GM21381 (cell line): ENCODE measurements around the gene GNAS.

ENCODE experiments used
- ATAC-seq: cut with Tn5 transposase; IDR thresholded peaks from one replicate; pipeline ENCODE4 v1.9.1; 2021; ENCODE audit warnings: mild to moderate bottlenecking, moderate library complexity; ENCODE audit not compliant: unreplicated experiment

The GNAS gene

DNA sequence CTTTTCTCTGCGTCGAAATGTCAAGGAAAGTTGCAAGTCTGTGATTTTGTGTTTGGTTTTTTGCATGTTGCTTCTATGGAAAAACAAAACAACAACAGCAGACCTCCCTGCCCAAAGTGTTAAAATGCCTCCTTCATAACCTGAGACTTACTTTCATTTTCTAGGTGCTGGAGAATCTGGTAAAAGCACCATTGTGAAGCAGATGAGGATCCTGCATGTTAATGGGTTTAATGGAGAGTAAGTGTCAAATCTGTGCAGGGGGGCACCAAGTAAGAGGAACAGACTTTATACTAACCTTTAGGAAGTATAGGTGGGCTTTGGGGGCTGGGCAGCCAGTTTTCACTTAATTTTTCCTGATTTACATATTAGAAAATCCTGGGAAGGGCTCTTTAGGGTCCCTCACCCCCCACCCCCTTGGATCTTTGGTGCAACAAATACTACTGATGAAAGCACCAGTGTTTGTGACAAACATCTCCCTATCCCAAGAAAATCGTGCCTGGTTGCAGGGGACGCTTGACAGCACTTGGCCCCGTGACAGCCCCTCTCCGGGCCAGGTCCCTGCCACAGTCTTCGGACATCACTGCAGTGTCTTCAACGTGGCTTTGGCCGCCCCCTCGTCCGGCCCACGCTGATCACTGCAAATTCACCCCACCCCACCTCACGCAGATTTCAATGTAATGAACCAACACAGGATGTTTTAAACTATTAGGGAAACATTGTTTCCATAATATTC lies 43.1 kb downstream of the GNAS start:
- no peak for ATAC-seq

DNA sequence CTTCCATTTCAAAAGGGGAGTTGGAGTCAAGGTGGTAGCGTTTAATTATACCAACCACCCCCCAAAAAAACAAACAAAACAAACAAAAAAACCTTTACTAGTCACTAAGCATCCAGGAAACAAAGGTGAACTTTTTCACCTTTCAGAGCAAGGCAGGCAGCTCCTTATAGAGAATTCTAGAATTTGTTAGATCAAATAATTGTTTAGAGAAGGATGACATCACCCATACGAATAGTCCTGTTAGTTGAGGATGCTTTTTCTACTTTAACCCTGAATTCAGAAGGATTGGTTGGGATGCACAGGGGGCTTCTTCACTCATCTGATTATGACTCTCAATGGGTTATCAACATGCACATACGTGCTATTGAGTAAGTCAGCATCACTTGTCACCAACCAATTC lies 44.3 kb downstream of the GNAS start:
- no peak for ATAC-seq

DNA sequence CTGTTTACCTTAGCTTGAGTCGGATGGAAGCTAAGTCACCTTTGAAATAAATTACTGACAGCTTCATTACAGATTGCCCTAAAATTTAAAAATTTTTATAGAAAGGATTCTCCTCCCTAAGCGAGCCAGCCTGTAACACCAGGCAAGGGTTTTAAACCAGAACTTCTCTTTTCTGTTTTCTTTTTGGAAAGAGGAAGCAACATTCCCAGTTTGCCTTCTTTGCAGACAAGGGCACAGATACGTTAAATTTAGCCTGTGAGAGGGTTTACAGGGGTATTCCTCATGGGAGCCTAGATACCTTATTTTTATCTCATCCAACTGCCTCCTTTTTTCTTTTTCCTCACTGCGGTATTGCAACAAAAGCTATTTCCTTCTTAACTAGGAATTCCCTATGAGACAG lies 45.0 kb downstream of the GNAS start:
- no peak for ATAC-seq

DNA sequence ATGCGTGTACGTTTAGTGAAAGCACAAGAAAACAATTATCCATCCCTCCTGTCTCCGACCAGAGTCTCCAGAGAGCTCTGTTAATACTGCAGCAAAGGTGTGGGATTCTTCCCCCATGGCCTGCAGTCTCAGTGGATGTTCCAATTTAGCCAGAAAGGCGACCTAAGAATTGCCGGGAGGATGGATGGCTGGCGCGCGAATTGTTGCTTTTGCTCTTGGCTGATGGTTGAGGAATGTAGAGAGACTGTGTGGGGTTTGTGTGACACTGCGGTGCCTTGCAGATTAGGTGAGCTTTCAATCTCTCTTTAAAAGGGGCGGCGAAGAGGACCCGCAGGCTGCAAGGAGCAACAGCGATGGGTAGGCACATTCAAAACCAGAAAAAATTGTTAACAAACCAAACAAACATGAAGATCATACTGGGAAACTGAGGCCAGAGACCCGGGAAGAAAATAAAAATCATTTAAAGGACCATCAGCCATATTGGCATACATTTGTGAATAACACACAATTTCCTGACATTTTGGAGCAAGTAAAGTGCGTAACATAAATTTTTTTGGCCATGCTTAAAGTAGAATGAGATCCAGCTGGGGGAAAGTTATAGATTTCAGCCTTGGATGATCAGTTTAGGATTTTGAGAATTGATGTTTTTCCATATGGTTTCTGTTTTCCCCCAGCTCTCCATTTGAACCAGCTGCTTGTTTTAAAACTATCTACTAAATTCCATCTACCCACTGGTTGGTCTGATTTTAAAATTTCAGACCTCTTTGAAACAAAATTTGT lies 46.3 kb downstream of the GNAS start:
- no peak for ATAC-seq

DNA sequence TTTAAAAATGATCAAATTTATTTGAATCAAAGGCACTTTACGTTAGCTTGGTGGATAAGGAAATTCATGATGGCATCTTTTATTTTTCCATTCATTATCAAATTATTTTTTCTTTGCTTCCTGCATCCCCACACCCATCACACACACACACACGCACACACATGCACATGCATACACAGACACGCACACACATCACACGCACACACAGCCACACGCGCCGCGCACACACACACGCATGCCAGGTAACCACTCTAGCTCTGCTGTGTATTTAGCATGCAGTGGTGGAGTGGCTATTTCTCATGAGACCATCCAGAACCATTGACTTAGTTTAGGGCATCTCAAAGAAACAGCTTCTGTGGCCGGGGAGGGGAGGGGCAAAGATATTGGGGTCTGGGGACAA lies 47.0 kb downstream of the GNAS start:
- no peak for ATAC-seq

DNA sequence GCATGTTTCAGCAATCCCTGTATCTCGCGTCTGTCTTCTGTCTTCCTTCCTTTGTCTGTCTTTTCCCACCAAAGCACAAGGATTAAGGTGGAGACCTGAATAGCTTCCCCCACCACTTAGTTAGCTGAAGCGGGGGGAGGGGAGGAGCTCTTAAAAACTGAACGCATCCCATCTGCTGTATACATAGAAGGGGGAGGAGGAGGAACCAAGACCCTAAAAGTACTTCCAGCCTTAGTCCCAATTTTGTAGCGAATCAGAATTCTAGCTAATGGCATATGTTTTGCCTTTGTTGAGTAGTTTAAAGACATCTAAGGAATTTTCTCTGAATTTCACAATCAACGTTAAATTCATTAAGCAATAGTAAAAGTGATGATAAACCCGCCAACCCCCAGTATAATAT lies 47.9 kb downstream of the GNAS start:
- no peak for ATAC-seq

DNA sequence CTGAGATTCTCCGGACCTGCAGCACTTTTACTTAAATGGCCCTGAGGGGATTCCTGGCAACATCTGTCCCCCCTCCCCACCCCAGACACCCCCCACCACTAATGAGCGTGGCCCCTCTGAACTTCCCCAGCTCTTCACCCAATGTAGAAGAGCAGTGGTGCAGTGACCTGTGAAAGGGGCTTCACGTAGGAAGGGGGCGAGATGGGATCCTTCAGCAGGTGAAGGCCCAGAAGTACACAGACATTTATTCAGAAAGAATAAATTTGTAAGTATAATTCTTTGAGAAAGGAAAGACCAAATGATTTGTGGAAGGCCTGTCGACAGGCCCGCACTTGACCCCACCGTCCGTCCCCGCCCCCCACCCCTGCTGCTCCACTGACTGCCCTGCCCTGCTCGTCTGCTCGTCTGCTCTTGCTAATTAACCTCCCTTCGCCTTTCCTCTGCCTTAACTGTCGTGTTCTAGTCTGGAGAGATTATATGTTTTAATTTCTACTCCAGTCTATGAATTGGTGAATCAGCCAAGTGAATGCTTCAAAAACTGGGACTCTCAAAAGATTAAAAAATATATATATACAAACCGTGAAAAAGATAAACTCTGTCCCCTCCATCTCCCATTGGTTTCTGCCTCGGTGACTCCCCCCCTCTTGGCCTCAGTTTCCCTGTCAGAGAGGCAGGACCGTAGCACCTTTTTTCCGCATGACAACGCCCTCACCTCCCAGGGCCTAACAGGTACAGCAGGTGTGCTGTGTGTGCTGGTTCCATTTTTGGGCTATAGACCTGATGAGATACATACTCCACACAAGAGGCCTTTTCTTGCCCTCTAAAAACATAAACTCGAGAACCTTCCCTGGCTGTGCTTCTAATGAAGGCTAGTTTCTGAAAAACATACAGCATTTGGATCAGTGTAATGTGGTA lies 49.2 kb downstream of the GNAS start:
- ATAC-seq: no peak

DNA sequence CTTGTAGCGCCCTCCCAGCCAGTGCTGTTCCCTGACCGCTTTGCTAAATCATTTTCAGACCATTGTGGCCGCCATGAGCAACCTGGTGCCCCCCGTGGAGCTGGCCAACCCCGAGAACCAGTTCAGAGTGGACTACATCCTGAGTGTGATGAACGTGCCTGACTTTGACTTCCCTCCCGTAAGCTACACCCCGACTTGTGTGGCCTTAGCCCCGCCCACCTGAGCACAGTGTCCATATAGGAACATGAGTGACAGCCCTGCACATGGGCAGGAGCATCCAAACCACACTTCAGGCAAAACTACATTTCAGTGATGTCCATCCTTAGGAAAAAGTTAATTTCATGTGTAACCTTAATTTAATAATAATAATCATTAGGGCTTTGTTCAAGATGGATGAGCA lies 51.1 kb downstream of the GNAS start:
- no peak for ATAC-seq

DNA sequence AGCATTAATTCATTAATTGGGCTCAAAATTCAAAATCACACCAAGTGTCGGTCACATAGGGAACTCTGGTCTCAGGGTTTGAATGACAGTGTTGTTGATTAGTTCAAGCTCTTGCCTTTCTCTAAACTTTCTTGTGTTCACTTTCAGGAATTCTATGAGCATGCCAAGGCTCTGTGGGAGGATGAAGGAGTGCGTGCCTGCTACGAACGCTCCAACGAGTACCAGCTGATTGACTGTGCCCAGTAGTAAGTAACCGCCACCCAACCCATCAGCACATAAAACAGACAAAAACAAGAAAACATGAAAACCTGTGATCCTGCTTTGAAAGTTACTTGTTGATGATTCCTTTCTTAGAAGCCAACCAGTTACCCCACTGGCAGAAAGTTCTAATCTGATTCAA lies 52.7 kb downstream of the GNAS start:
- no peak for ATAC-seq

DNA sequence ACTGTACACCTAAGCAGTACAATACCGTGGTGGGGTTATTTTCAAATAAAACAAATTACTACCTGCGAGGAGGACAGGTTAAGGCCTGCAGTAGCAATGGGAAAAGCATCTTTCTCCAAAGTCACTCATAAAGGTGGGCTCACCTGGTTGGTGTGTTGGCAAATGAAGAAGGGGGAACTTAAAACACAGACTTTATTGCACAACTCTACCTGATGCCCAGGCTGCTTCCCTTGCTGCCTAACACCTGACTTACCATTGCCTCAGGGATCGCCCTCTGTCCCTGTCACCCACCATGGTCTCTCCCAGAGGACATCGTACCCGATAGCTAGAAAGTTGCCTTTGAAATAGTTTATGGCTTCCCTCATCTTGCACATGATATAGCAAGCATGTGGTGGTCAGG lies 53.6 kb downstream of the GNAS start:
- ATAC-seq: no peak

DNA sequence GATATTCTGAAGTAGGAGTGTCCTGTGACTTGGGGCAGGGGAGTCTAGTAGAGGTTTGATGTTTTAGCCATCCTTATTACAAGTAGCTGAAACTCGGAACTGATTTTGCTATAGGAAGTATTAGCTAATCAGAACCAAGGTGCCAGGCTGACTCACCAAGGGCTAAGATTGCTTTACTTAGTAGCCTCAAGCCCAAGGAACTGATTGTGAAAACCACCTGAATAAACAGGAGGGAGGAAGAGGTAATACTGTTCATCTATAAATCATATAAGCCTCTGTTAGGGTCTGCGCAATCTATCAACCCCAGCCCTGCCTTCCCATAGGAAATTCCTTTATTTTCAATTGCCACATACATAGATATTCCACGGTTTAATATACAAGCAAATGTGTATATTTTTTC lies 54.4 kb downstream of the GNAS start:
- no peak for ATAC-seq

DNA sequence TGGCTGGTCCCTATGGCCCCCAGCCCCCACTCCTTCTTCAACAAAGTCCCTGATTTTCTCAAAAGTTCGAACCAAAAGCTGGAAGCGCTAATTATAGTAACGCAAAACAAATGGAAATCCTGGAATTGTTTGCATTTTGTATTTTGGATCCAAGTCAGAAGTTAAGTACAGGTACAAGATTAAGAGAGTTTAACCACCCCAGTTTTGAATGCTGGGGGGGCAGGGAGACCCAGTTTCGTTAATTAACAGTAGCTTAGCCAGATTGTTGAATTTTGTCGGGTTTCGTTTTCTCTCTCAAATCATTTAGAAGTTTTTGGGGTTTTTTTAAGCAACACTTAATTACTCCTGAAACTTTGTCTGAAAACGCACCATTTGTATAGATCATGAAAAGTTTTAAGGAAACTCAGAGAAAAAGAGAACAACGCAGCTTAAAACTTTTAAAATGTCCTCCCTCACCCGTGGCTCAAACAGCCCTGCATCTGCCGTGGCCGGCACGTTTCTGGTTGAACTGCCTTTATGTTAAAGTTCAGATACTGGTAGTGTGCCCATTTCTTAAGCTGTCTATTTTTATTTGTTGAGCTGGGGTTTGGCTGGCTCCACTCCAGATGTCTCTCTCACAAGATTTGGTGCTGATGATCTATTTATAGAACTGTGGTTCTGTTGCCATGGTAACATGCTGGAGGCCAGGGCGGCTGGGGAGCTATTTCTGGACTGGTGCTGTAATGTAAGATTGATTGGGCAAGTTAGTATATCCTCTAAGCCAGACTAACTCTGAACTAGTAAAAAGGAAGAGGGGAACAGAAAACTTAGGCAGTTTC lies 55.0 kb downstream of the GNAS start:
- ATAC-seq: peak; percentile 75

DNA sequence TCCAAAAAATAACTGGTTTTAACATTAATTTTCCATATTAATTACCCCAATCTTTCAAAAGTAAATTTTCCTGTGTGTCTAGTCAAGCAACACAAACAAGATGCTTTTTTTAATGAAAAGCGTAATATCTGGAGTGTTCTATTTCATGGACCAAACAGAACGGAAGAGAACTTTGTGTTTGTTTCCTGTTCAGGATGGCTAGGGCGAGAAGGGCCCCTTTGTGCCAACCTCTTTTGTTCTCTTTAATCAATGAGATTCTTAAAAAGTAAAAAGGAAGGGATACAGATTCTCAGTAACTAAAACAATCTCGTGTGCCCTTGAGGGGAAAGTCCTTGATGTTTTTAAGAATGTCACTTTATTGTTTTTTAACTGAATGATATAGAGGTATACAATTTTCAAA lies 55.7 kb downstream of the GNAS start:
- ATAC-seq: no peak

DNA sequence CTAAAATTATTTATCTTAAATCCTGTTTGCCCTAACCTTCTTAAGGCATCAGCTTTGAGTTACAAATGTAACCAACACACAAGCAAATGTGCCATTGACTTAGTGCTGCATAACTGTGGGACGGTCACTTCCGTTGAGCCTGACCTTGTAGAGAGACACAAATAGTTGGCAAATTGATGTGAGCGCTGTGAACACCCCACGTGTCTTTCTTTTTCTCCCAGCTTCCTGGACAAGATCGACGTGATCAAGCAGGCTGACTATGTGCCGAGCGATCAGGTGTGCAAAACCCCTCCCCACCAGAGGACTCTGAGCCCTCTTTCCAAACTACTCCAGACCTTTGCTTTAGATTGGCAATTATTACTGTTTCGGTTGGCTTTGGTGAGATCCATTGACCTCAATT lies 56.4 kb downstream of the GNAS start:
- no peak for ATAC-seq

DNA sequence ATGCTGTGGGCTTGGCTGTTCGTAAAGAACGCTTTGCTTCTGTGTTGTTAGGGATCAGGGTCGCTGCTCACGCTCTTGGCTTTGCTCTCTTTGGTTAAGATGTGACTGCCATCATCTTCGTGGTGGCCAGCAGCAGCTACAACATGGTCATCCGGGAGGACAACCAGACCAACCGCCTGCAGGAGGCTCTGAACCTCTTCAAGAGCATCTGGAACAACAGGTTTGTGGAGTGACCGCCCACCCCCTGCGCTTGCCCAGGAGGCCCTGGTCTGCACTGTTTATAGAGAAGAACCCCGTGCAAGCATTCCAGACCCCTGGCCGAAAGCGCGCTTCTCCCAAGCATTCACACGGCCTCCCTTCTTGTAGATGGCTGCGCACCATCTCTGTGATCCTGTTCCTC lies 57.1 kb downstream of the GNAS start:
- ATAC-seq: no peak

DNA sequence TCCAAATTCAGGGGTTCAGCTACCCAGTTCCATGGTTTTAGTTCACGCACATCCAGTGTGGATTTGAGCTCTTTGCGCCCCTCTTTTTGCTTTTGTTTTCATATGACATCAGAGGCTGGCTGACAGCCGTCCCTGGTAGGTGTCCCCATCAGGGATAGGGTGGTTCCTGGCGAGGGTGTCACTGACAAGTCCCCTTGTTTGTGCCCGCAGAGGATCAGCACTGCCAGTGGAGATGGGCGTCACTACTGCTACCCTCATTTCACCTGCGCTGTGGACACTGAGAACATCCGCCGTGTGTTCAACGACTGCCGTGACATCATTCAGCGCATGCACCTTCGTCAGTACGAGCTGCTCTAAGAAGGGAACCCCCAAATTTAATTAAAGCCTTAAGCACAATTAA lies 58.0 kb downstream of the GNAS start:
- no peak for ATAC-seq

DNA sequence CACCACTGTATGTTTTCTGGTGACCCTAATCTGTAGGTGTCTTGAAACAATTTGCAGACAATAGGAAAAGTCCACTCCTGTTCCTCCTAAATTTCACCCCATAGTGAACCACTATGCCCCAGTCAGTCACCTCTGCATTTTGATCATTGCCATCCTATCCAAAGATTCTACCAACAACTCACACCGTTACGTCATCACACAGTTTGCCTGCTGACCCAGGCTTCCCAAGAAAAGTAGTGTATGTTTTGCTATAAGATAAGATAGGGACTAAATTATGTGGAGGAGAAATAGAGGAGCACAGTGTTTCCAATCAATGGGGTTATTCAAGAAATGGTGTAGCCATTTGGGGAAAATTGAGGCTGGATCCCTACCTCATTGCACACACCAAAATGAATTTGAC lies 58.8 kb downstream of the GNAS start:
- no peak for ATAC-seq

DNA sequence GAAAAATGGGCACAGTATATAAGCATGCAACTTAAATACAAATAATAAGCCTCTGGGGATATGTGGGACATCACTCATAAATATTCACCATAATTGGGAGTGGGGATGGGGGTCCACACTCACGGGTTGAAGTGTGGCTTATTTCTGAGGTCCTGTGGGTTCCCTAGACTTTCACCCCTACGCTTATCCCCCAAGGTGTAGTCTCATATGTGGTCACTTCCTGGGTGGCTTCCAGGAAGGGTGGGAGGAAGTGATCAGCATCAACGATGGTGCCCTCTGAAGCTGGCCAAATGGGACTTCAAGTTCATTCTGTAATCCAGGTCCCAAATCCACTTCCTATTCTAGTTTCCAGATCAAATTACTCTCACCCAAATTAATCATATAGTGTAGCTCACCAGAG lies 59.5 kb downstream of the GNAS start:
- ATAC-seq: no peak

DNA sequence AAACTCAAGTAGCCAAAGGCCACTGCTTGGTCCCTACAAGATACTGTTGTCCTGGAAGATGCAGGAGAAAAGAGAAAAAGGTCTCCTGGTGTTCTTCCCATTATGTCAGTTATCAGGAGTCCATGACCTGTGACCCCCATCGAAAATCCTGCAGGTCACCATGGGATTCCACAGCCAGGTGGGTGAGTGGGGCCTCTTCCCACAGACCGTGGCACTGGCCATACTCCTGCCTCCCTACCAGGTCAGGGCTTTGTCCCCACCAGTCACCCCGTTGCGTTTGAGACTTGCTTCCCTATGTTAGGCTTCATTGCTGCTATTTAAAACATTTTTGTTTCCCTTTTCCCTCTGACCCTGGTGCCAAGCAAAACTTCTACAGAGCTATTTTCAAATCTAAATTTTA lies 60.6 kb downstream of the GNAS start:
- no peak for ATAC-seq

DNA sequence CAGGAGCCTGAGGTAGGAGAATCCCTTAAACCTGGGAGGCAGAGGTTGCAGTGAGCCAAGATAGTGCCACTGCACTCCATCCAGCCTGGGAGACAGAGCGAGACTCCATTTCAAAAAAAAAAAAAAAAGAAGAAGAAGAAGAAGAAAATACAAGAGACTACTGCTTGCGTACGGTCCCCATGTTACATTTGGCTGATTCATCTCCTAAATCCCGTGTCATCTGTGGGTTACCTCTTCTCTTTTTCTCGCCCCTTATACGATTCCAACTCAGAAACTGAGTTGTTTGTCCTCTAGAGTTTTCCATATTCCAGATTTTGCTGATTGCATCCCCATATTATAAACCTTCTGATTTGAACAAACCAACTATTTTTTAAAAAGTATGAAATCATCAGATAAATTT lies 66.1 kb downstream of the GNAS start:
- no peak for ATAC-seq

DNA sequence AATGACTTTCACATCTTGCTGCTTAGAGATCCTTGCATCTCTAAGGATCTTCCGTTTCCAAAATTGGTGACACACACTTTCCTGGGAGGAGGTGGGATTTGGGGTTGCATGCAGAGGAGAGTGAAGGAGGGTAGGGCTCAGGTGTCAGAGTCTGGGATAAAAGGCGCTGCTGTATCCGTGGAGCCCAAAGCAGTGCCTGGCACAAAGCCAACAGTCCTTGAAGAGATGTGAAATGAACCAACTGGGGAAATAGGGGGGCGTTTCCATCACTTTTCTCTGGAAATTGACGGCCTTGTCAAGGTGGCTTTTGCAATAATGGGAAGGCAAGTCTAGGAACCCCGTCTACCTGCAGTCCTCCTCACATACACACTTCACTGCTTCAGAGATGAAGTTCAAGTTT lies 69.0 kb downstream of the GNAS start:
- no peak for ATAC-seq
